OCI-LY7 (cell line): ENCODE results near the gene EIF4E2. TPM values are rescaled to one million over a fixed set of nuclear protein-coding genes. Genes with fewer than 3 reads are reported as not detected.

Experiments used
- BruUV-seq: library from RNA; stranded (reverse); fragments of 400-500 nt; replicated peaks from 2 replicates; lab custom pipeline; 2021; lab: Mats Ljungman, UMichigan
- CTCF ChIA-PET: fragments of 300-600 bp; sonication (Branson Sonifier 250); formaldehyde crosslinking; loops from one replicate; lab custom pipeline; 2022; ENCODE audit warnings: antibody characterized with exemption; ENCODE audit not compliant: unreplicated experiment; lab: Charles Lee
- POLR2A ChIA-PET: fragments of 300-600 bp; sonication (Branson Sonifier 250); formaldehyde crosslinking; loops from one replicate; lab custom pipeline; 2022; ENCODE audit warnings: antibody characterized with exemption; lab: Charles Lee
- DNase-seq: peaks from one replicate; pipeline ENCODE4 v3.0.0-alpha.2; 2015; ENCODE audit warnings: low spot score
- H2AFZ ChIP-seq: fragments of 200-600 bp; sonication (generic), shearing (Covaris generic); 2 replicates; pipeline ENCODE4 v1.6.1; 2014; ENCODE audit warnings: mild to moderate bottlenecking, antibody characterized with exemption, low read length, moderate library complexity
- H3K27ac ChIP-seq: fragments of 200-600 bp; sonication (generic); 2 replicates; pipeline ENCODE4 v1.5.1; 2014; ENCODE audit warnings: mixed run types, low read depth, mild to moderate bottlenecking, moderate library complexity, low read length, inconsistent platforms; ENCODE audit not compliant: poor library complexity, severe bottlenecking
- H3K36me3 ChIP-seq: fragments of 200-600 bp; sonication (generic); 2 replicates; pipeline ENCODE4 v1.6.1; 2014; ENCODE audit warnings: mild to moderate bottlenecking, antibody characterized with exemption, low read length, moderate library complexity, mixed read lengths; ENCODE audit not compliant: insufficient read depth
- H3K4me1 ChIP-seq: fragments of 200-600 bp; sonication (generic); 2 replicates; pipeline ENCODE4 v1.5.1; 2014; ENCODE audit warnings: mild to moderate bottlenecking, low read length; ENCODE audit not compliant: insufficient read depth, poor library complexity, severe bottlenecking
- H3K4me2 ChIP-seq: fragments of 200-600 bp; sonication (generic); 2 replicates; pipeline ENCODE4 v1.6.1; 2014; ENCODE audit warnings: mild to moderate bottlenecking, low read length
- H3K4me3 ChIP-seq: fragments of 200-600 bp; sonication (generic); 2 replicates; pipeline ENCODE4 v1.5.1; 2014; ENCODE audit warnings: mild to moderate bottlenecking, low read depth, low read length; ENCODE audit not compliant: poor library complexity, severe bottlenecking
- H3K79me2 ChIP-seq: fragments of 200-600 bp; sonication (generic); 2 replicates; pipeline ENCODE4 v1.6.1; 2016; ENCODE audit warnings: low read depth, mild to moderate bottlenecking, low read length, moderate library complexity, mixed read lengths; ENCODE audit not compliant: insufficient read depth
- H3K9me2 ChIP-seq: fragments of 200-600 bp; sonication (generic); 2 replicates; pipeline ENCODE4 v1.6.1; 2016; ENCODE audit warnings: mild to moderate bottlenecking, low read length, mixed read lengths; ENCODE audit not compliant: insufficient read depth
- H3K9me3 ChIP-seq: fragments of 200-600 bp; sonication (generic); 2 replicates; pipeline ENCODE4 v1.6.1; 2014; ENCODE audit warnings: mild to moderate bottlenecking, mixed run types, low read length, mixed read lengths
- H4K20me1 ChIP-seq: fragments of 200-600 bp; sonication (generic); 2 replicates; pipeline ENCODE4 v1.6.1; 2014; ENCODE audit warnings: mild to moderate bottlenecking, antibody characterized with exemption, low read length, moderate library complexity, mixed read lengths; ENCODE audit not compliant: insufficient read depth
- EZH2phosphoT487 ChIP-seq: fragments of 200-600 bp; sonication (generic); IDR thresholded peaks from 2 replicates; pipeline ENCODE4 v1.6.1; 2018; ENCODE audit warnings: low read depth, borderline replicate concordance, mild to moderate bottlenecking, mixed run types, antibody characterized with exemption, low read length, moderate library complexity, mixed read lengths
- intact Hi-C: fragments of 100-400 bp; cut with micrococcal nuclease; formaldehyde crosslinking; loops from one replicate; pipeline ENCODE4 v1.10.0; 2022; ENCODE audit not compliant: unreplicated experiment
- total RNA-seq, 2 experiments: library from RNA; depleted of rRNA in 1 of 2; stranded (reverse); fragments of >200 nt in 1 of 2; shearing (Covaris generic) in 1 of 2; gene quantifications; 2 replicates each; pipeline ENCODE4 v1.2.3, GENCODE V29; 2014 to 2022
- TF ChIP-seq, protein P1 (sequence below): fragments of 200-600 bp; sonication (generic); conservative IDR thresholded peaks from 2 replicates; pipeline ENCODE4 v1.5.1; 2014; ENCODE audit warnings: mild to moderate bottlenecking, antibody characterized with exemption, low read length, moderate library complexity, mixed read lengths

Gene EIF4E2
- total RNA-seq, 2 experiments from 2014 or later = 59.9 to 76.3 TPM

DNA sequence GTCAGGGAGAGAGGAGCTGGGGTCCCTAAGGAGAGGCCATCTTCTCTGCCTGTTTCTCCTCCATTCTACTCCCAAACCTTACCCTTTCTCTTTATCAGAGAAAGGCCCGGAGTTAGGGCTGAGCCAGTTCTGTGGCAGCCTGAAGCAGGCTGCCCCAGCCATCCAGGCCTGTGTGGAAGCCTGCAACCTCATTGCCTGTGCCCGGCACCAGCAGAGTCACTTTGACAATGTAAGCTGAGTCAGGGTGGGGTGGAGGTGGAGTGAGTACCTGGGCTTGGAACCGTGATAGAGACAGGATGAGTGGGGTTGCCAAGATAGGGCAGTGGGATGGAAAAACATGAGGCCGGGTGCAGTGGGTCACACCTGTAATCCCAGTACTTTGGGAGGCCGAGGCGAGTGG is 5.8 kb upstream of the EIF4E2 start:
- DNase-seq = no peak
- no peak overlapping the region for H3K4me2 ChIP-seq
- no peaks in the 10 kb centered on the region for H3K9me2 ChIP-seq
- no peaks in the 10 kb centered on the region for H4K20me1 ChIP-seq
- H3K4me3 ChIP-seq = no peak overlapping the region
- no TSS peak for BruUV-seq
- POLR2A ChIA-PET = no interaction called here
- no peak overlapping the region for H3K27ac ChIP-seq
- peaks cover 5% of the 10 kb centered on the region; the same call in 1 of the 2 replicates for H3K9me3 ChIP-seq
- H2AFZ ChIP-seq = no peak overlapping the region
- H3K4me1 ChIP-seq = peaks cover 10% of the 10 kb centered on the region
- TF ChIP-seq, protein P1, sequence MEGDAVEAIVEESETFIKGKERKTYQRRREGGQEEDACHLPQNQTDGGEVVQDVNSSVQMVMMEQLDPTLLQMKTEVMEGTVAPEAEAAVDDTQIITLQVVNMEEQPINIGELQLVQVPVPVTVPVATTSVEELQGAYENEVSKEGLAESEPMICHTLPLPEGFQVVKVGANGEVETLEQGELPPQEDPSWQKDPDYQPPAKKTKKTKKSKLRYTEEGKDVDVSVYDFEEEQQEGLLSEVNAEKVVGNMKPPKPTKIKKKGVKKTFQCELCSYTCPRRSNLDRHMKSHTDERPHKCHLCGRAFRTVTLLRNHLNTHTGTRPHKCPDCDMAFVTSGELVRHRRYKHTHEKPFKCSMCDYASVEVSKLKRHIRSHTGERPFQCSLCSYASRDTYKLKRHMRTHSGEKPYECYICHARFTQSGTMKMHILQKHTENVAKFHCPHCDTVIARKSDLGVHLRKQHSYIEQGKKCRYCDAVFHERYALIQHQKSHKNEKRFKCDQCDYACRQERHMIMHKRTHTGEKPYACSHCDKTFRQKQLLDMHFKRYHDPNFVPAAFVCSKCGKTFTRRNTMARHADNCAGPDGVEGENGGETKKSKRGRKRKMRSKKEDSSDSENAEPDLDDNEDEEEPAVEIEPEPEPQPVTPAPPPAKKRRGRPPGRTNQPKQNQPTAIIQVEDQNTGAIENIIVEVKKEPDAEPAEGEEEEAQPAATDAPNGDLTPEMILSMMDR = no peak
- no peak for TF ChIP-seq EZH2phosphoT487
- intact Hi-C loops = no loop called here
- H3K36me3 ChIP-seq = peaks cover 53% of the 10 kb centered on the region
- peaks cover 28% of the 10 kb centered on the region for H3K79me2 ChIP-seq
- CTCF ChIA-PET = no interaction called here

DNA sequence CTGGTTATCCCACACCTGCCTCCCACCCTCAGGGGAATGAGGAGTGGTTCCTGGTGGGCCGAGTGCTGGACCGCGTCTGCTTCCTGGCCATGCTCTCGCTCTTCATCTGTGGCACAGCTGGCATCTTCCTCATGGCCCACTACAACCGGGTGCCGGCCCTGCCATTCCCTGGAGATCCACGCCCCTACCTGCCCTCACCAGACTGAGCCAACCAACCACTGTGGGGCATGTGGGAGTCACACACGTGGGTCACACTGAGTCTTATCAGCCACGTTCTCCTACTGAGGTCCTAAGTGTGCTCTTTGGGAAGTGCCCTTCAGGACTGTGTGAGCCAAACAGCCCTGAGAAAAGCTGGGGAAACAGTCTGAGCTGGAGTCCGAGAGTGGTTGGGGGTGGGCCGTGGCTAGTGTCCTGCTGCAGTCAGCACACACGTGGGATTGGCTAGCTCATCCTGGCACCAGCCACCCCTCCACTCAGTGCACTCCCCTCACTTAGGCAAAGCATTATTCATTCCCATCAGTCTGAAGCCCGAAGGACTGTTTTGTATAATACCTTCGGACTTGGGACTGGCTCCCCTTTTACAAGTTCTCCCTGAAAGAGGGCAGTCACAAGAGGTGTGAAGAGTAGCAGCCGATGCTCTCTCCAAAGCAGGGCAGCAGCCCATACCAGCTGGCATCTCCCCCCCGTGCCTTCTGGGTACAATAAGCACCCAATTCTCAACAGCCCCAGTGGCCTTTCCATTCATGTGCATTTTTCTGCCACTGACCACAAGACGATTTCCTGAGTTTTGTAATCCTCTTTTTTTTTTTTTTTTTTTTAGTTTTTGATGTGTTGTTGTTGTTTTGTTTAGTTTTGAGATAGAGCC is 4.7 kb upstream of the EIF4E2 start:
- intact Hi-C loops = no loop called here
- H3K9me2 ChIP-seq = no peaks in the 10 kb centered on the region
- BruUV-seq = no TSS peak
- ChIA-PET POLR2A (interaction anchor here (1.1 kb wide), 1 partner anchor 14 kb away, joined by 10 read pairs; no protein-coding TSS in a partner anchor), CTCF (no interaction called here)
- peaks cover 53% of the 10 kb centered on the region for H3K36me3 ChIP-seq
- no peak for DNase-seq
- no peak overlapping the region for H2AFZ ChIP-seq
- no peaks in the 10 kb centered on the region for H4K20me1 ChIP-seq
- TF ChIP-seq, protein P1 = no peak
- TF ChIP-seq EZH2phosphoT487 = no peak
- no peak overlapping the region for H3K4me2 ChIP-seq
- H3K9me3 ChIP-seq = peaks cover 5% of the 10 kb centered on the region; the same call in 1 of the 2 replicates
- no peak overlapping the region for H3K4me3 ChIP-seq
- peaks cover 11% of the 10 kb centered on the region for H3K4me1 ChIP-seq
- no peak overlapping the region for H3K27ac ChIP-seq
- peaks cover 33% of the 10 kb centered on the region for H3K79me2 ChIP-seq

DNA sequence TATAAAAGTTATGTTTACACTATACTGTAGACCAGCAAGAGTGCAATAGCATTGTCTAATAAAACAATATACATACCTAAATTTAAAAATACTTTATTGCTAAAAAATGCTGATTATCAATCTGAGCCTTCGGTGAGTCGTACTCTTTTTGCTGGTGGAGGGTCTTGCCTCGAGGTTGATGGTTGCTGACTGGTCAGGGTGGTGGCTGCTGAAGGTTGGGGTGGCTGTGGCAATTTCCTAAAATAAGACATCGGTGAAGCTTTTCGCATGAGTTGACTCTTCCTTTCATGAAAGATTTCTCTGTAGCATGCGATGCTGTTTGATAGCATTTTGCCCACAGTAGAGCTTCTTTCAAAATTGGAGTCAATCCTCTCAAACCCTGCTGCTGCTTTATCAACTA is 2.5 kb upstream of the EIF4E2 start:
- no peak for DNase-seq
- peaks cover 5% of the 10 kb centered on the region; the same call in 1 of the 2 replicates for H3K9me3 ChIP-seq
- no peak overlapping the region for H3K4me3 ChIP-seq
- TF ChIP-seq, protein P1 = no peak
- TF ChIP-seq EZH2phosphoT487 = no peak
- peaks cover 61% of the 10 kb centered on the region for H3K36me3 ChIP-seq
- no peaks in the 10 kb centered on the region for H3K9me2 ChIP-seq
- ChIA-PET CTCF (interaction anchor here (0.6 kb wide), 1 partner anchor 27 kb away, joined by 4 read pairs; no protein-coding TSS in a partner anchor), POLR2A (interaction anchor here (0.7 to 1.2 kb wide), 2 partner anchors 14 to 79 kb away, joined by 3 to 4 read pairs; no protein-coding TSS in a partner anchor)
- H3K4me1 ChIP-seq = peaks cover 19% of the 10 kb centered on the region
- BruUV-seq = no TSS peak
- no peak overlapping the region for H2AFZ ChIP-seq
- intact Hi-C loops = no loop called here
- H3K27ac ChIP-seq = no peak overlapping the region
- peaks cover 54% of the 10 kb centered on the region for H3K79me2 ChIP-seq
- H4K20me1 ChIP-seq = peaks cover under 1% of the 10 kb centered on the region; the same call in 1 of the 2 replicates
- no peak overlapping the region for H3K4me2 ChIP-seq
